Left lung (tissue), 10 donors: ENCODE measurements around the gene RNF167. TPM values are rescaled to one million over a fixed set of nuclear protein-coding genes. Genes with fewer than 3 reads are reported as not detected.
"Not testable (repeated sequence)": the region's sequence is repeated elsewhere in the genome, so short reads cannot be mapped to it uniquely, and the experiment has no call there.

Experiments
- ATAC-seq: fragments of 200-7000 bp; cut with Tn5 transposase; one replicate; pipeline ENCODE4 v1.9.1; 2020; ENCODE audit warnings: moderate library complexity
- DNase-seq, 4 donors: peaks; one replicate each; pipeline ENCODE4 v3.0.0-alpha.2; 2013 to 2020
- H3K27ac ChIP-seq, 2 donors: fragments of 200-600 bp; sonication (generic) in 1 of 2; one replicate each; pipeline versions ENCODE4 v1.5.0 to v1.8.0; 2020 to 2021
- H3K27me3 ChIP-seq, 2 donors: fragments of 200-600 bp; sonication (generic) in 1 of 2; one replicate each; pipeline versions ENCODE4 v1.5.0 to v1.8.0; 2020 to 2021
- H3K36me3 ChIP-seq, 2 donors: fragments of 200-600 bp; sonication (generic) in 1 of 2; one replicate each; pipeline versions ENCODE4 v1.5.0 to v1.8.0; 2020 to 2021
- H3K4me1 ChIP-seq, 2 donors: fragments of 200-600 bp; one replicate each; pipeline ENCODE4 v1.8.0; 2021
- H3K4me3 ChIP-seq, 2 donors: fragments of 200-600 bp; sonication (generic) in 1 of 2; one replicate each; pipeline versions ENCODE4 v1.5.0 to v1.8.0; 2020 to 2021; ENCODE audit warnings: mild to moderate bottlenecking in 1 of 2
- H3K9me3 ChIP-seq, 2 donors: fragments of 200-600 bp; sonication (generic) in 1 of 2; one replicate each; pipeline versions ENCODE4 v1.5.0 to v1.8.0; 2020 to 2021
- intact Hi-C, 2 donors: fragments of 100-400 bp; cut with DNase I; formaldehyde crosslinking; loops; one replicate each; pipeline versions ENCODE4 v1.11.2 to v1.14.2; 2022
- polyA plus RNA-seq, 6 donors: library from polyadenylated mRNA; unstranded; fragments of 120-200 nt; gene quantifications; one replicate each; pipeline ENCODE4 v1.2.1, GENCODE V29; 2013; ENCODE audit not compliant: insufficient read length in 6 of 6
- total RNA-seq, 2 donors: library from RNA; stranded (reverse); fragmentation: NEBNext Ultra II Directional; extraction: Animal tissue kit (Norgen Biotek cat#: 25700); gene quantifications; one replicate each; pipeline ENCODE4 v1.2.1, GENCODE V29; 2021
- TF ChIP-seq, protein P1 (sequence below), 2 donors: fragments of 200-600 bp; sonication (generic) in 1 of 2; IDR thresholded peaks; one replicate each; pipeline versions ENCODE4 v1.5.0 to v1.8.0; 2021; ENCODE audit warnings: antibody characterized with exemption in 2 of 2
- donor health status: DM: no; HTN: yes; CAD: no.
- donor health status: DM: no; HTN: no; CAD: no.

RNF167 gene
- total and polyA plus RNA-seq, 8 donors, result 101 to 126 (median 117) TPM

DNA sequence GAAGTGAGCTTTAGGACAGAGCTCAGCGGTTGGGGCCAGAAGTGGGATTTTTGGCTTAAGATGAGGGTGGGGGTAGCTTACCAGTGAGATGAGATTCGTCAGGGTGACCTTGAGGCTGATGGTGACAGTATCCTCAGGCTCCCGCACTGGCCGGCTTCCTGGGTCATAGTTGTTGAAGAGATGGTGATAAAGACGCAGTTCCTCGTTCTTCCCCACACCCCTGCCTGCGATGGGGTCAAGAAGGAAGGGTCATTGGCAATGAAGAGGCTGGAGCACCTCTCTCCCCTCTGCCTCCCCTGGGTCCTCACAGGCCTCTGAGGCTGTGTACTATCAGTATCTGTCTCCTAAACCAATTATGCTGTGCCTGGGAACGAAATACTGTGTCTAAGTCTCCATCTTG lies 37.5 kb upstream of the RNF167 start:
- intact Hi-C loops, result loop anchor here in 1 of 2 donors (10.0 kb wide), 1 partner anchor 72 kb away; no protein-coding TSS in a partner anchor
- Histone ChIP-seq H3K27me3 (peaks cover 0 to 21% of the 10 kb centered on the region in 2 donors), H3K36me3 (peaks cover 0 to under 1% of the 10 kb centered on the region in 2 donors), H3K9me3 (no peaks in the 10 kb centered on the region), H3K27ac (peak overlapping the region; percentile 80 to 85), H3K4me1 (peaks cover 11 to 48% of the 10 kb centered on the region in 2 donors), H3K4me3 (peak overlapping the region in 1 of 2 donors; percentile 54)
- ATAC-seq (no peak), DNase-seq (peak in 1 of 4 donors; percentile 54)
- TF ChIP-seq, protein P1, sequence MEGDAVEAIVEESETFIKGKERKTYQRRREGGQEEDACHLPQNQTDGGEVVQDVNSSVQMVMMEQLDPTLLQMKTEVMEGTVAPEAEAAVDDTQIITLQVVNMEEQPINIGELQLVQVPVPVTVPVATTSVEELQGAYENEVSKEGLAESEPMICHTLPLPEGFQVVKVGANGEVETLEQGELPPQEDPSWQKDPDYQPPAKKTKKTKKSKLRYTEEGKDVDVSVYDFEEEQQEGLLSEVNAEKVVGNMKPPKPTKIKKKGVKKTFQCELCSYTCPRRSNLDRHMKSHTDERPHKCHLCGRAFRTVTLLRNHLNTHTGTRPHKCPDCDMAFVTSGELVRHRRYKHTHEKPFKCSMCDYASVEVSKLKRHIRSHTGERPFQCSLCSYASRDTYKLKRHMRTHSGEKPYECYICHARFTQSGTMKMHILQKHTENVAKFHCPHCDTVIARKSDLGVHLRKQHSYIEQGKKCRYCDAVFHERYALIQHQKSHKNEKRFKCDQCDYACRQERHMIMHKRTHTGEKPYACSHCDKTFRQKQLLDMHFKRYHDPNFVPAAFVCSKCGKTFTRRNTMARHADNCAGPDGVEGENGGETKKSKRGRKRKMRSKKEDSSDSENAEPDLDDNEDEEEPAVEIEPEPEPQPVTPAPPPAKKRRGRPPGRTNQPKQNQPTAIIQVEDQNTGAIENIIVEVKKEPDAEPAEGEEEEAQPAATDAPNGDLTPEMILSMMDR (IDR thresholded peaks at IDR 0.05), result no peak

DNA sequence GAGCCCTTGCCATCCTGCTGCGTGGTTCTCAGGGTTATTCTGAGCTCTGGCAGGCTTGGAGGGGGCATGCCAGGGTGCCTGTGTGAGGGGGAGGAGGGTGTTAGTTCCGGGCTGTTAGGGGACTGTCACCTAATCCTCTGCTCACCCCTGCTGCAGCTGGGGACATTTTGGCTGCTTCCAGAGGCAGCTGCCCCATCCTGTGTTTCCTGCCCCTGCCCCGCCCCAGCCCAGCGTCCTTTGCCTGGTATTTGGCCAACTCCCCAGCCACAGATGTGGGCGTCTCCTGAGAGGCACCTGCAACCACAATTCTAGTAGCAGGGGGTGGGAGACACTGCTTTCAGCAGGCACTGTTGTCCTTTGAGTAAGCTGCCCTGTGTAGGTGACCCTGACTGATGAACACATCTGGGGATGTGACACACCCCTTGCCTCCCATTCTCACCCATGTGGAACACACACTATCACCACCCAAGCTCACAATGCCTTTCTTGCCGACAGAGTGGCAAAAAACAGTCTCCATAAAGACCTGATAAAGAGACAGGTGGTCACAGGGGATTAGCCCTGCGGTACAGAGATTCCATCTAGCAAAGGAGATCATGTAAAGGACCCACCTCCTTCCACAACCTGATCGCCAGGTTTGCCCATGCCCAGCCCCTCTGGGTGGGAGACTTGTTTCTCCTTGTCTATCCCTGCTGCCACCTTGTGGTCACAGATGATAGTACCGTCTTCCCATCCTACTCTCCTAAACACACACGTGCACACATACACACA lies 36.8 kb upstream of the RNF167 start, which contains the start of gene CHRNE:
CHRNE (minus strand) TSS at position 48 of the 768 bp plus-strand sequence; CDS start at position 13, 35 bp downstream.
- TF ChIP-seq, protein P1 (IDR thresholded peaks at IDR 0.05), result peak; percentile 70 to 80
- intact Hi-C loops, result loop anchor here in 1 of 2 donors (10.0 kb wide), 1 partner anchor 72 kb away; no protein-coding TSS in a partner anchor
- ATAC-seq (peak; percentile 51), DNase-seq (peak; percentile 64 to 84 (median 82))
- Histone ChIP-seq H3K36me3 (no peaks in the 10 kb centered on the region), H3K27me3 (peaks cover 0 to 21% of the 10 kb centered on the region in 2 donors), H3K9me3 (no peaks in the 10 kb centered on the region), H3K4me1 (peaks cover 11 to 48% of the 10 kb centered on the region in 2 donors), H3K4me3 (peak within 1 kb of the TSS in 1 of 2 donors; percentile 54), H3K27ac (peak within 1 kb of the TSS; percentile 80 to 85)

DNA sequence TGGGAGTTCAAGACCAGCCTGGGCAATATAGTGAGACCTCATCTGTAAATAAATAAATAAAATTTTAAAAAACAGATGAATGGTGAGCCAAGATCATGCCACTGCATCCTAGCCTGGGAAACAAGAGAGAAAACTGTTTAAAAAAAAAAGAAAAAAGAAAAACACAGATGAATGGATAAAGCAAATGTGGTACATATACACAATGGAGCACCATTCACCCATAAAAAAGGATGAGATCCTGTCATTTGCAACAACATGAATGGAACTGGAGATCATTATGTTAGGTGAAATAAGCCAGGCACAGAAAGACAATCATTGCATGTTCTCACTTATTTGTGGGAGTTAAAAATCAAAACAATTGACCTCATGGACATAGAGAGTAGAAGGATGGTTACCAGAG lies 33.4 kb upstream of the RNF167 start:
- not testable (repeated sequence) for H3K27ac ChIP-seq, H3K36me3 ChIP-seq, H3K27me3 ChIP-seq, ATAC-seq, DNase-seq, H3K4me3 ChIP-seq, H3K9me3 ChIP-seq
- intact Hi-C loops, result loop anchor here in 1 of 2 donors (10.0 kb wide), 1 partner anchor 68 kb away; no protein-coding TSS in a partner anchor
- peaks cover 6 to 29% of the 10 kb centered on the region in 2 donors for H3K4me1 ChIP-seq

- Histone ChIP-seq H3K27ac (peak overlapping the region in 1 of 2 donors; percentile 23), H3K4me3 (no peak overlapping the region), H3K4me1 (peaks cover 0 to 16% of the 10 kb centered on the region in 2 donors), H3K27me3 (no peaks in the 10 kb centered on the region), H3K36me3 (no peaks in the 10 kb centered on the region), H3K9me3 (no peaks in the 10 kb centered on the region)
- DNase-seq, result peak in 1 of 4 donors; percentile 25
- ATAC-seq, result no peak
- TF ChIP-seq, protein P1 (IDR thresholded peaks at IDR 0.05), result no peak
- intact Hi-C loops, result loop anchor here in 1 of 2 donors (10.0 kb wide), 1 partner anchor 66 kb away; no protein-coding TSS in a partner anchor
These were observed 31.8 kb upstream of the RNF167 start for GRCh38 chr17:4908301-4908700.

DNA sequence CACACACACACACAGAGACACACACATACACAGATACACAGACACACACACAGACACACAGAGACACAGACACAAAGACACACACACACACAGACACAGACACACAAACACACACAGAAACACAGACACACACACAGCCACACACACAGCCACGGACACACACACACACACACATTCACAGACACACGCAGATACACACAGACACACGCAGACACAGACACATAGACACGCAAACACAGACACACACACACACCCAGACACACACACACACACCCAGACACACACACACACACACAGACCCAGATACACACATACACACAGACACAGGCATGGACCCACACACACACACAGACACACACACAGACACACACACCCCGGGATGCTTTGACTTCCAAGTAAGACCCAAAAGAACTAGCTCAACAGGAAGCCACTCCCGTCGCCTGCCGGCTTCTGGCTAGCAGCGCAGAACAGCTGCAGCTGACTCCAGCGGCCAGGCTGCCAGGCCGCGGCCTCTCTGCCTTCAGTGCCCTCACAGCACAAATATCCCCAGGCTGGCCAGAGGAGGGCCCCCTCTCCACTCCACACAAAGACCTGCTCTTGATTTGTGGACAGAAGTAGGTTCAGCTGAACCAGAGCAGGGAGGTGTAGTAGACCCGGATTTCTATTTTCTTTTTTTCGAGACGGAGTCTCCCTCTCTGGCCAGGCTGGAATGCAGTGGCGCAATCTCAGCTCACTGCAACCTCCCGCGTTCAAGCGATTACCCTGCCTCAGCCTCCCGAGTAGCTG lies 31.2 kb upstream of the RNF167 start:
- DNase-seq (peak; percentile 74 to 95 (median 92)), ATAC-seq (peak; percentile 98)
- intact Hi-C loops, result loop anchor here in 1 of 2 donors (10.0 kb wide), 1 partner anchor 66 kb away; no protein-coding TSS in a partner anchor
- Histone ChIP-seq H3K4me3 (no peak overlapping the region), H3K27ac (peak overlapping the region; percentile 57 to 67), H3K27me3 (no peaks in the 10 kb centered on the region), H3K4me1 (peaks cover 0 to 11% of the 10 kb centered on the region in 2 donors), H3K9me3 (no peaks in the 10 kb centered on the region), H3K36me3 (no peaks in the 10 kb centered on the region)
- TF ChIP-seq, protein P1 (IDR thresholded peaks at IDR 0.05), result peak; percentile 75 to 78
